Osteocyte (in vitro differentiated cells): Measurements from ENCODE around the gene BRIP1. TPM values are rescaled to one million over a fixed set of nuclear protein-coding genes. Genes with fewer than 3 reads are reported as not detected.

Source experiments
- DNase-seq: peaks from one replicate; pipeline ENCODE4 v3.0.0; 2021; ENCODE audit warnings: mixed read lengths; ENCODE audit not compliant: unreplicated experiment; ENCODE audit errors: extremely low spot score
- H3K27ac Mint-ChIP-seq: one replicate; pipeline ENCODE4 v1.8.0; 2021; ENCODE audit warnings: mild to moderate bottlenecking, mixed read lengths; ENCODE audit not compliant: unreplicated experiment
- H3K27me3 Mint-ChIP-seq: one replicate; pipeline ENCODE4 v1.8.0; 2021; ENCODE audit warnings: mixed read lengths; ENCODE audit not compliant: unreplicated experiment
- H3K36me3 Mint-ChIP-seq: one replicate; pipeline ENCODE4 v1.8.0; 2021; ENCODE audit warnings: mixed read lengths; ENCODE audit not compliant: unreplicated experiment
- H3K4me1 Mint-ChIP-seq: one replicate; pipeline ENCODE4 v1.8.0; 2021; ENCODE audit warnings: mixed read lengths; ENCODE audit not compliant: unreplicated experiment
- H3K4me3 Mint-ChIP-seq: one replicate; pipeline ENCODE4 v1.8.0; 2021; ENCODE audit warnings: mild to moderate bottlenecking, moderate library complexity, mixed read lengths; ENCODE audit not compliant: unreplicated experiment
- H3K9me3 Mint-ChIP-seq: one replicate; pipeline ENCODE4 v1.8.0; 2021; ENCODE audit warnings: mixed read lengths; ENCODE audit not compliant: unreplicated experiment
- total RNA-seq: library from RNA; stranded (reverse); gene quantifications from 2 replicates; pipeline ENCODE4 v1.2.1, GENCODE V29; 2021
- TF ChIP-seq, protein P1 (sequence below): fragments of 200-600 bp; sonication (generic); IDR thresholded peaks from 2 replicates; pipeline ENCODE4 v1.5.0; 2021; ENCODE audit warnings: antibody characterized with exemption, mild to moderate bottlenecking, moderate library complexity

Gene BRIP1
- total RNA-seq, 1 donor from 2014 or later = 4.6 TPM

DNA sequence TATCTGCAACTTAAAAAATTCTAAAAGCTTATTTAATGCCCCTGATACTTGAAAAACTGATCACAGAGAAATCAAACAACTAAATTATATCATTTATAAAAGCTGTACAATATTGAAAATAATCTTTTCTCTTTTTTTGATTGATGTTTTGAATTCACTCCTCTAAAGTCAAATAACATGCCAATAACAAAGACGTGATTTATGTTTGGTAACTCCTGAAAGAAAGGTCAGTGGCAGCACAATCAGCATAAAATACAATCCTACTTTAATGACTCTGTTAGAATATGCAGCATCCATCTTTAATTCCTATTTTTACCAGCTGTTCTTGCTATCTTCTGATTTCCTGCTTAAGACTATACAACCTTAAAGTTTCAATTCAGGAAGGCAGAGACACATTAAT lies 221.6 kb downstream of the BRIP1 start:
- TF ChIP-seq, protein P1, sequence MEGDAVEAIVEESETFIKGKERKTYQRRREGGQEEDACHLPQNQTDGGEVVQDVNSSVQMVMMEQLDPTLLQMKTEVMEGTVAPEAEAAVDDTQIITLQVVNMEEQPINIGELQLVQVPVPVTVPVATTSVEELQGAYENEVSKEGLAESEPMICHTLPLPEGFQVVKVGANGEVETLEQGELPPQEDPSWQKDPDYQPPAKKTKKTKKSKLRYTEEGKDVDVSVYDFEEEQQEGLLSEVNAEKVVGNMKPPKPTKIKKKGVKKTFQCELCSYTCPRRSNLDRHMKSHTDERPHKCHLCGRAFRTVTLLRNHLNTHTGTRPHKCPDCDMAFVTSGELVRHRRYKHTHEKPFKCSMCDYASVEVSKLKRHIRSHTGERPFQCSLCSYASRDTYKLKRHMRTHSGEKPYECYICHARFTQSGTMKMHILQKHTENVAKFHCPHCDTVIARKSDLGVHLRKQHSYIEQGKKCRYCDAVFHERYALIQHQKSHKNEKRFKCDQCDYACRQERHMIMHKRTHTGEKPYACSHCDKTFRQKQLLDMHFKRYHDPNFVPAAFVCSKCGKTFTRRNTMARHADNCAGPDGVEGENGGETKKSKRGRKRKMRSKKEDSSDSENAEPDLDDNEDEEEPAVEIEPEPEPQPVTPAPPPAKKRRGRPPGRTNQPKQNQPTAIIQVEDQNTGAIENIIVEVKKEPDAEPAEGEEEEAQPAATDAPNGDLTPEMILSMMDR = no peak
- peaks cover 13% of the 10 kb centered on the region for H3K9me3 Mint-ChIP-seq
- no peaks in the 10 kb centered on the region for H3K36me3 Mint-ChIP-seq
- no peak overlapping the region for H3K27ac Mint-ChIP-seq
- no peak for DNase-seq
- no peak overlapping the region for H3K4me3 Mint-ChIP-seq
- H3K27me3 Mint-ChIP-seq = no peaks in the 10 kb centered on the region
- H3K4me1 Mint-ChIP-seq = peaks cover 11% of the 10 kb centered on the region

DNA sequence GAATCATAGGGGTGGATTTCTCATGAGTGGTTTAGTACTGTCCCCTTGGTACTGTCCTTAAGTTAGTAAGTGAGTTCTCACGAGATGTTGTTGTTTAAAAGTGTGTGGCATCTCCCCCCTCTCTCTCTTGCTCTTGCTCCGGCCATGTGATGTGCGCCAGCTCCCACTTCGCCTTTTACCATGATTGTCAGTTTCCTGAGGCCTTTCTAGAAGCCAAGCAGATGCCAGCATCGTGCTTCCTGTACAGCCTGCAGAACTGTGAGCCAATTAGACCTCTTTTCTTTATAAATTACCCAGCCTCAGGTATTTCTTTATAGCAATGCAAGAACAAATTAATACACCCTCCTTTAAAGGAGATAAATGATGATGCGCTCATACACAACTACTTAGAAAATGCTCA lies 222.2 kb downstream of the BRIP1 start:
- no peak for DNase-seq
- Mint-ChIP-seq H3K9me3 (peaks cover 16% of the 10 kb centered on the region), H3K4me3 (no peak overlapping the region), H3K27ac (no peak overlapping the region), H3K36me3 (no peaks in the 10 kb centered on the region), H3K27me3 (no peaks in the 10 kb centered on the region), H3K4me1 (peaks cover 5% of the 10 kb centered on the region)
- TF ChIP-seq, protein P1 = no peak

DNA sequence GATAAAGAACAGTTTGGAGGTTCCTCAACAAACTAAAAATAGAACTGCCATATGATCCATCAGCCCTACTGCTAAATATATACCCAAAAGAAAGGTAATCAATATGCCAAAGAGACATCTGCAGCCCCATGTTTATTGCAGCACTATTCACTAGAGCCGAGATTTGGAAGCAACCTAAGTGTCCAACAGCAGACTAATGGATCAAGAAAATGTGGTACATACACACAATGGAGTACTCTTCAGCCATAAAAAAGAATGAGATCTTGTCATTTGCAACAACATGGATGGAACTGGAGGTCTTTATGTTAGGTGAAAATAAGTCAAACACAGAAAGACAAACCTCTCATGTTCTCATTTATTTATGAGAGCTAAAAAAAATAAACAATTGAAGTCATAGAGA lies 223.5 kb downstream of the BRIP1 start:
- Mint-ChIP-seq H3K4me3 (no peak overlapping the region), H3K4me1 (no peaks in the 10 kb centered on the region), H3K36me3 (no peaks in the 10 kb centered on the region)

DNA sequence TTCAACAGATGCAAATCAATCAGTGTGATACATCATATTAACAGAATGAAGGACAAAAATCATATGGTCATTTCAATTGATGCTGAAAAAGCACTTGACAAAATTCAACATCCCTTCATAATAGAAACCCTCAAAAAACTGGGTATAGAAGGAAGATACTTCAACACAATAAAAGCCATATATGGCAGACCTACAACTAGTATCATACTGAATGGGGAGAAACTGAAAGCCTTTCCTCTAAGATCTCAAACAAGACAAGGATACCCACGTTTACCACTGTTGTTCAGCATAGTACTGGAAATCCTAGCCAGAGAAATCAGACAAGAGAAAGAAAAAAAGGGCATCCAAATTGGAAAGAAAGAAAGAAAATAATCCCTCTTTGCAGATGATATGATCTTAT lies 225.2 kb downstream of the BRIP1 start:
- Mint-ChIP-seq H3K9me3 (peaks cover 29% of the 10 kb centered on the region), H3K27ac (no peak overlapping the region), H3K36me3 (no peaks in the 10 kb centered on the region), H3K27me3 (peaks cover 3% of the 10 kb centered on the region), H3K4me3 (no peak overlapping the region), H3K4me1 (no peaks in the 10 kb centered on the region)
- DNase-seq = no peak
- TF ChIP-seq, protein P1 = no peak

More for the DNA sequence above, 223.5 kb downstream of the BRIP1 start:
- H3K27ac Mint-ChIP-seq = no peak overlapping the region
- H3K27me3 Mint-ChIP-seq = no peaks in the 10 kb centered on the region
- TF ChIP-seq, protein P1 = no peak
- no peak for DNase-seq
- H3K9me3 Mint-ChIP-seq = peaks cover 22% of the 10 kb centered on the region

DNA sequence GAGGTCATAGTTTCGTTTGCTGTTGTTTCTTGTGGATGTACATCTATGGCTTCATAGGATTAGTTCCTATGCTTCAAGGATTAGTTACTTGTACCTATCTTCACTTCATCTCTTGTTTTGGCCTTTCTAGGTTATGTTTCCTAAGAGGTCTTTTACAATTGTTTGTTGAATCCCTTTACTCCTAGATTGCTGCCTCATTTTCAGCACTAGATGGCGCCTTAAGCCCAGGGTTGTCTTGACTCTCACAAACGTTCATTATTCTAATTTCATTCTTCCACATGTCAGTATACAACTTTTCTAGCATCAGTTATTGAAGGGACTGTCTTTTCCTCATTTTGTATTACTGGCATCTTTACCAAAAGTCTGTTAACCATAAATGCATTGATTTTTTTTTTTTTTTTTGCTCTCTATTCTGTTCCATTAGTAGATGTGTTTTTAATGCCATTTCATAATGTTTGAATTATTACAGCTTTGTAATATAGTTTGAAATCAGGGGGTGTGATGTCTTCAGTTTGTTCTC lies 227.4 kb downstream of the BRIP1 start:
- TF ChIP-seq, protein P1 = peak; percentile 82
- DNase-seq = no peak
- H3K27me3 Mint-ChIP-seq = peaks cover 13% of the 10 kb centered on the region
- no peaks in the 10 kb centered on the region for H3K4me1 Mint-ChIP-seq
- no peak overlapping the region for H3K4me3 Mint-ChIP-seq
- no peak overlapping the region for H3K27ac Mint-ChIP-seq
- H3K36me3 Mint-ChIP-seq = no peaks in the 10 kb centered on the region
- H3K9me3 Mint-ChIP-seq = peaks cover 32% of the 10 kb centered on the region
